ENCODE data around the gene NFYC.

NFYC gene
- long read RNA-seq, donor 1, transcript NFYC-202 (10 exons, 1,202 nt) = minor isoform, 5 of 16 reads
- long read RNA-seq, donor 1, transcript NFYC-213 (10 exons, 1,950 nt) = major isoform, 9 of 16 reads
- long read RNA-seq, donor 1, partial matches to known transcripts = 0 of 16 reads
- long read RNA-seq, donor 1, other reads (novel, unspliced or antisense) = 0 of 16 reads
- long read RNA-seq, donor 2, transcript NFYC-213 (10 exons, 1,950 nt) = major isoform, 10 of 14 reads
- long read RNA-seq, donor 2, partial matches to known transcripts = 0 of 14 reads
- long read RNA-seq, donor 2, other reads (novel, unspliced or antisense) = 0 of 14 reads
- long read RNA-seq, donor 3, partial matches to known transcripts = 0 of 8 reads
- long read RNA-seq, donor 3, other reads (novel, unspliced or antisense) = 0 of 8 reads
- long read RNA-seq, donor 4, transcript NFYC-213 (10 exons, 1,950 nt) = major isoform, 11 of 72 reads
- long read RNA-seq, donor 4, partial matches to known transcripts = 55 of 72 reads
- long read RNA-seq, donor 4, other reads (novel, unspliced or antisense) = 0 of 72 reads
- long read RNA-seq, donor 5, transcript NFYC-213 (10 exons, 1,950 nt) = major isoform, 14 of 21 reads
- long read RNA-seq, donor 5, transcript NFYC-202 (10 exons, 1,202 nt) = minor isoform, 5 of 21 reads
- long read RNA-seq, donor 5, partial matches to known transcripts = 0 of 21 reads
- long read RNA-seq, donor 5, other reads (novel, unspliced or antisense) = 0 of 21 reads
- long read RNA-seq, donor 6, partial matches to known transcripts = 0 of 7 reads
- long read RNA-seq, donor 6, other reads (novel, unspliced or antisense) = 0 of 7 reads
- long read RNA-seq, donor 7, transcript NFYC-213 (10 exons, 1,950 nt) = major isoform, 17 of 64 reads
- long read RNA-seq, donor 7, transcript NFYC-216 (6 exons, 943 nt) = minor isoform, 9 of 64 reads
- long read RNA-seq, donor 7, partial matches to known transcripts = 32 of 64 reads
- long read RNA-seq, donor 7, other reads (novel, unspliced or antisense) = 0 of 64 reads
- long read RNA-seq, donor 8, transcript NFYC-213 (10 exons, 1,950 nt) = major isoform, 16 of 21 reads
- long read RNA-seq, donor 8, partial matches to known transcripts = 0 of 21 reads
- long read RNA-seq, donor 8, other reads (novel, unspliced or antisense) = 0 of 21 reads

- peak; percentile 99 for DNase-seq
Observed at GRCh38 chr1:40691538-40692428, at the start of gene NFYC. NFYC (plus strand) TSS chr1:40691704; CDS start chr1:40738844, 47,140 bp downstream.

GRCh38 chr1:40645118-40645680 is 46.3 kb upstream of the NFYC start:
- no peak for DNase-seq

- no peak for DNase-seq
Observed at GRCh38 chr1:40646315-40646714, 45.2 kb upstream of the NFYC start.

- DNase-seq = no peak
Observed at GRCh38 chr1:40648200-40648599, 43.3 kb upstream of the NFYC start.

GRCh38 chr1:40648928-40649591 is 42.4 kb upstream of the NFYC start:
- DNase-seq = no peak

- no peak for DNase-seq
Observed at GRCh38 chr1:40649592-40649930, 41.9 kb upstream of the NFYC start.

GRCh38 chr1:40650075-40650474 is 41.4 kb upstream of the NFYC start:
- DNase-seq = no peak

GRCh38 chr1:40651138-40651857 is 40.2 kb upstream of the NFYC start:
- no peak for DNase-seq

GRCh38 chr1:40652468-40652867 is 39.0 kb upstream of the NFYC start:
- DNase-seq = no peak

GRCh38 chr1:40652979-40653378 is 38.5 kb upstream of the NFYC start:
- DNase-seq = no peak

- DNase-seq = no peak
Observed at GRCh38 chr1:40653851-40654537, 37.5 kb upstream of the NFYC start.

GRCh38 chr1:40657046-40657445 is 34.5 kb upstream of the NFYC start:
- DNase-seq = no peak

- no peak for DNase-seq
Observed at GRCh38 chr1:40658751-40659648, 32.5 kb upstream of the NFYC start.

- no peak for DNase-seq
Observed at GRCh38 chr1:40659649-40659947, 31.9 kb upstream of the NFYC start.

GRCh38 chr1:40661678-40662077 is 29.8 kb upstream of the NFYC start:
- DNase-seq = no peak

GRCh38 chr1:40662151-40662550 is 29.4 kb upstream of the NFYC start:
- DNase-seq = no peak

- DNase-seq = no peak
Observed at GRCh38 chr1:40662864-40663263, 28.6 kb upstream of the NFYC start.

- no peak for DNase-seq
Observed at GRCh38 chr1:40663324-40664166, 28.0 kb upstream of the NFYC start.
